Measurements from ENCODE around the gene MIEF2.

DNA sequence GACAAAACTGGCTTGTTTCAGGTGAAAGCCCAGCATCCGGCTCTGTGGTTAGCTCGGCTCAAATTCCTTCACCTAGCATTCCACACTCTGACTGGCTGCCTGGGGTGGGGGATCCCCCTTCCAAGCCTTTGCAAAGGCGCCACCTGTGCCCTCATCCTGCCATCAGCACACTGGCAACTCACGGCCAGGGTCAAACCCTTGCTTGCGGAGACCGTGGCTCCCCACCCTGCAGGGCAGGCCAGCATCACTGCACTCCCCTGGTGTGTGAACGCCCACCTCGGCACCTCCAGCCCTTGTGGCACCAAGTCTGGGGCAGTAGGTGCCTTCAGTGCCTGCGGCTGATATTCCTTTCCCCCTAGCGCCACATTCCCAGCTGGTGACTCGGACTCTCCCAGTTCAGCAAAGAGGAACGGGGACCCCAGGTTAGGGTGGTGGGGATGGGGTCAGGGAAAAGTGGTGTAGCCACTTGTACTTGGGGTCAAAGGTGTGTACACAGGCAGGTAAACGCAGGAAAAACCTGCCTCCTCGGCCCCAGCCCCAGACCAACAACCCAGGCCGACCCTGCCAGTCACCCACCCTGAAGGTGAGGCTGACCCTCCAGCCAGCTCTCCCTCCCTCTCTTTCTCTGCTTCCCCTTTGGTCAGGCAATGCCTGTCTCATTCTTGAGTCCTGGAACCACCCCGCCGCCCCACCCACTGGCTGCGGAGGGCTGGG lies 3.0 kb upstream of the MIEF2 start:
- TF ChIP-seq CTCF (IDR thresholded peaks at IDR 0.05) = no peak
- TF ChIP-seq TP53 (CRISPR knock-in tag; IDR thresholded peaks at IDR 0.05) = no peak
- no peak for TF ChIP-seq POLR2A (IDR thresholded peaks at IDR 0.05; ENCODE audit: low read length)
- TF ChIP-seq, protein P1, sequence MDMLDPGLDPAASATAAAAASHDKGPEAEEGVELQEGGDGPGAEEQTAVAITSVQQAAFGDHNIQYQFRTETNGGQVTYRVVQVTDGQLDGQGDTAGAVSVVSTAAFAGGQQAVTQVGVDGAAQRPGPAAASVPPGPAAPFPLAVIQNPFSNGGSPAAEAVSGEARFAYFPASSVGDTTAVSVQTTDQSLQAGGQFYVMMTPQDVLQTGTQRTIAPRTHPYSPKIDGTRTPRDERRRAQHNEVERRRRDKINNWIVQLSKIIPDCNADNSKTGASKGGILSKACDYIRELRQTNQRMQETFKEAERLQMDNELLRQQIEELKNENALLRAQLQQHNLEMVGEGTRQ (IDR thresholded peaks at IDR 0.05) = no peak
- no peak for TF ChIP-seq FOSL2 (IDR thresholded peaks at IDR 0.05)
- TF ChIP-seq FOSL2 (CRISPR knock-in tag; IDR thresholded peaks at IDR 0.05) = no peak
- TF ChIP-seq, protein P2, sequence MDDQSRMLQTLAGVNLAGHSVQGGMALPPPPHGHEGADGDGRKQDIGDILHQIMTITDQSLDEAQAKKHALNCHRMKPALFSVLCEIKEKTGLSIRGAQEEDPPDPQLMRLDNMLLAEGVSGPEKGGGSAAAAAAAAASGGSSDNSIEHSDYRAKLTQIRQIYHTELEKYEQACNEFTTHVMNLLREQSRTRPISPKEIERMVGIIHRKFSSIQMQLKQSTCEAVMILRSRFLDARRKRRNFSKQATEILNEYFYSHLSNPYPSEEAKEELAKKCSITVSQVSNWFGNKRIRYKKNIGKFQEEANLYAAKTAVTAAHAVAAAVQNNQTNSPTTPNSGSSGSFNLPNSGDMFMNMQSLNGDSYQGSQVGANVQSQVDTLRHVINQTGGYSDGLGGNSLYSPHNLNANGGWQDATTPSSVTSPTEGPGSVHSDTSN (IDR thresholded peaks at IDR 0.05) = no peak

Measured in A549 (cell line).